HG02571 (cell line): ENCODE results near the gene ROR2.

Source experiments
- ATAC-seq: cut with Tn5 transposase; IDR thresholded peaks from one replicate; pipeline ENCODE4 v1.9.1; 2021; ENCODE audit warnings: mild to moderate bottlenecking, moderate library complexity; ENCODE audit not compliant: unreplicated experiment

Gene ROR2

GRCh38 chr9:91697201-91697600 lies 252.8 kb downstream of the ROR2 start:
- no peak for ATAC-seq

DNA sequence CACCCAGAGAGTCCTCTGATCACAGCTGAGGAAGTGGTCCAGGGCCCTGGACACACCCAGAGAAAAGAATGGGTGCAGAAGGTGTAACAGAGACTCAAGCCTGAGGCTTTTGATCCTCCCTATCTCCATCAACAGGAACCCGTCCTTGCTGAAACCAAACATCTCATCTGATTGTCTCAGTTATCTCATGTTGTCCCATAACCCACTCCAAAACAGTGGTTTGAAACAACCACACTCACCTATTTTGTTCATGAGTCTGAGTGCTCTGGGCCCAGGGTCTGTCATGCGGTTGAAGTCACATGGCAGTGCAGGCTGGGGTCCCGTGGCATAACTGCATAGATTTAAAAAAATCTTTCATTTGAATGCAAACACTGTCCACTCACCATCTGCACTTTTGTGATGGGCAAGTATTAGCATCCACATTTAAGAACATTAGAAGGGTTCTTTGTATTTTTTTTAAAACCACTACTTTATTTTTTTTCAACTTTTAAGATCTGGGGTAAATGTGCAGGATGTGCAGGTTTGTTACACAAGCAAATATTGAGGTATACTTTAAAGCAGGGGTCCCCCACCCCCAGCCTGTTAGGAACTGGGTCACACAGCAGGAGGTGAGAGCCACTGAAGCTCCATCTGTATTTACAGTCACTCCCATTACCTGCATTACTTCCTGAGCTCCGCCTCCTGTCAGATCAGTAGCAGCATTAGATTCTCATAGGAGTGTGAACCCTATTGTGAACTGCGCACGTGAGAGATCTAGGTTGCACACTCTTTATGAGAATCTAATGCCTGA lies 255.8 kb downstream of the ROR2 start:
- ATAC-seq: no peak

GRCh38 chr9:91693226-91693625 lies 256.8 kb downstream of the ROR2 start:
- ATAC-seq: no peak

DNA sequence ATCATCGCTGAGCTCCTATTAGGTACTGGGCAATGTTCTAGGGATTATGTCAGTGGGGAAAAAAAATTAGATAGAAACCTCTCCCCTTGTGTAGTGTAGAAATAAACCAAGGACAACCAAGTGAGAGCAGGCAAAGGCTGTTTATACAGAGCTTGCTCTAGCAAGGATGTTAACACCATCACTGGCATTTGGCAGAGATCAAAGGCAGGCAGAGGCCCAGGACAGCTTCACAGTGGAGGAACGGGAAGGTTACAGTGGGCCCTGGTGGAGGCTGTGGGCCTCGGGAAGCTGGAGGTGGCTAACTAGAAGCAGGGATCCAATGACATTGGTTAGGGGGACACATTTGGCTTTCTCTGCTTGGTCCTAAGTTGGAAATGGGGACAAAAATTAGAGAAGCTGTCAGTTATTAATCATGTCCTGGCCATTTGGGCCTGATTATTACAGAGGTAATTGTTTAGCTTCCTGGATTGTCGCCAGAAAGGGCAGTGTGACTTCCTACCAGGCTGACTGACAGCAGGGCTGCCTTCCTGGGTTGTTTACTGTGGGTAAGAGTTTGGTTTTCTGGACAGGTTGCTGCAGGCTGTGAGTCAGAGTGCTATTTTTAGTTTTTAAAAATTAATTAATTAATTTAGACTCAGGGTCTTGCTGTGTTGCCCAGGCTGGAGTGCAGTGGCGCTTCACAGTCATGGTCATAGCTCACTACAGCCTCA lies 259.3 kb downstream of the ROR2 start:
- ATAC-seq: no peak

- ATAC-seq: no peak
Observed at GRCh38 chr9:91689006-91689405, 261.0 kb downstream of the ROR2 start.

- no peak for ATAC-seq
Observed at GRCh38 chr9:91683269-91683668, 266.8 kb downstream of the ROR2 start.

DNA sequence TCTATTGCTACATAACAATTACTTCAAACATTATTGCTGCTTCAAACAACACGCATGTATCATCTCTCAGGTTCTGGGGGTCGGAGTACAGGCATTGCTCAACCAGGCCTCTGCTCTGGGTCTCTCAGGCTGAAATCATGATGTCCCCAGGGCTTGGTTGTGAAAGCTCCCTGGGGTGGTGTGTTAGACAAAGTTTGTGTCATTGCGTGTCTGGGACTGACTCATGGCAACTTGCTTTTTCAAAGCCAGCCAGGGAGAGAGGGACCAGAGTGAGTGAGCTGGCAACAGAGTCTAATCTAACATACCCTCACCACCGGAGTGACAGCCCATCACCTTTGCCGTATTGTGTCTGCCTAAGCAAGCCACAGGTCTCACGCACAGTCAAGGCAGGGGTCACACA lies 267.2 kb downstream of the ROR2 start:
- ATAC-seq: no peak

DNA sequence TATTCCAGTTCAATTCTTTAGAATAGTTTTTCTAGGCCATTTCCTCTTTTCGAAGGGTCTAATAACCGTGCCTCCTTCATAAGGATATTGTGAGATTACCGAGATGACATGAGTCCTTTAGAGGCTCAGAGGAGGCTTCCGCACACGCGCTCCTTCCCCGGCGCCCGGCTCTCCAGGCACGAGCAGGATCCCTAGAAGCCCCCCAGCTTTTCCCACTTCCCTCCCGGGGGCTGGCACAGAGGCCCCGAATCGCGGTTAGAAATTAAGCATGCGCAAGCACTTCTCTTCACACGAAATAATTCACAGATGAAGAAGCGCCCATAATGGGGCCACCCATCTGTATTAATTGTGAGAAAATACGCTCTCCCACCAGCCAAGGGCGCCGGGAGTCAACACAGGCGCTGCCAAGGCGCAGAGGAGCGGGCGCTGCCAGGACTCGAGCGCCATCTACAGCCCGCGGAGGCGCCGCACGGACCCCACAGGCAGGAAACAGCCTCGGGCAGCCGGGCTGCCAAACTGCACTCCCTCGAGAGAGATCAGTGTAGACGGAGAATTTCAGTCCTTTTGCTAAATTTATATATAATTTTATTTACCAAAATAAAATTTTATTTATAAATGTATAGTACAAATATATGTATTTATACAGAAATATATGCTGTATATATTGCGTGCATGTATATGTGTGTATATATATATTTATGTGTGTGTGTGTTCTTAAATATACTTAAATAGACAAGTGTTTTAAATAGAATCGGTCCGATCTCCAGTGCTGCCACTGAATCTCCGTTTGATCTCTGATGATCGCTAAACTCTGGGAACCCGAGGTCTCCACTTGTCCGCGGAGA lies 268.3 kb downstream of the ROR2 start:
- no peak for ATAC-seq

DNA sequence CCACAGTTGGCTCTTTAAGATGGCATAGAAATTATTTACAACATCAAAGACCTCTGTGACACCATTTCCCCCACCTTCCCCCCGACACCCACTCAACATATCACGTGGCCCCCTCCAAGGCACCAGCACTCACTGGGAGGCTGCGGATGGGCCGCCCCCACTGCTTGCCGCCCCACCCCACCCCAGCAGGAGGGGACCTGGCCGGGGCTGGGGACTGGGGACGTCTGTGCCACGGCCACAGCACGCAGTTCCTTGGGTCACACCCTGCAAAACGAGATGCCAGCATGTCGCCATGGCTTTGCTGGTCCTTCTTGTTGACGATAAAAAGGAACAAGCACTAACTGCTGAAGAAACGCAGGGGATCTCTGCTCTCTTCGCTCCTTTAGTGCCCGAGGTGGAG lies 269.0 kb downstream of the ROR2 start:
- no peak for ATAC-seq

- no peak for ATAC-seq
Observed at GRCh38 chr9:91680106-91680505, 269.9 kb downstream of the ROR2 start.

- ATAC-seq: no peak
Observed at GRCh38 chr9:91678807-91679580, 271.0 kb downstream of the ROR2 start.

- ATAC-seq: no peak
Observed at GRCh38 chr9:91677822-91678436, 272.1 kb downstream of the ROR2 start.

DNA sequence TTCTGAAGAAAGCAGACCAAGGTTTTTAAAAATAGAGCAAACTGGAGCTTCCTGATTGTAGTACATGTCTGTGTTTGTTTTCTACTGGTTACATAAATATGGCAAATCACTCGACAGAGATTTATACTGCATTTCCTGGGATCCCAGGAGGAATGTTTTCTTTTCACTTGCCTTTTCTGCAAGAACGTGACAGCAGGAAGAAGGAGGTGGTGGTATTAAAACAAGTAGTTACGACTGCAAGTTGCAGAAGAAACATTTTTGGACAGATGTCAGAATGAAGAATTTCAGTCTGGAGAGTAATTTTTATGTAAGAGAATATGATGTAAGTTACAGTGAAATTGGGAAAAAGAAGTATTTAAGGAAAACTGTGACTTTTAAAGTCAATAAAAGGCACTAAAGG lies 272.7 kb downstream of the ROR2 start:
- ATAC-seq: no peak

DNA sequence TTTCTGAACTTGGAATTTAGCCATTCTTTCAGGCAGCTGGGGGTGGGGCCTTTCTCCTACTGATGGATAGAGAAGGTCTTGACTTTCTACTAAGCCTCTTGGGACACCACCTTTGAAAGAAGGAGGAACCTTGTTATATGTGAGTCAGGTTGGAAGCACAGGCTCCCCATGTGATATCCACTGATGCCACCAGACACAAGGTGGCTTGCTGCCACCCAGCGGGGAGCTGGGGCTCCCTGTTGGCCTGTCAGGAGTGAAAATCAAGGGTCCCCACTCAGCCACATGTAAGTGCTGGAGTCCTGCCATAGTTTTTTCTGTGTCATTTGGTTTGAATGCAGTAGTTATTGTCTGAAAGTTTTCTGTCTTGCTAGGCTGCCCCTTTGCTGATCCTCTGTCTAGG lies 274.0 kb downstream of the ROR2 start:
- no peak for ATAC-seq

DNA sequence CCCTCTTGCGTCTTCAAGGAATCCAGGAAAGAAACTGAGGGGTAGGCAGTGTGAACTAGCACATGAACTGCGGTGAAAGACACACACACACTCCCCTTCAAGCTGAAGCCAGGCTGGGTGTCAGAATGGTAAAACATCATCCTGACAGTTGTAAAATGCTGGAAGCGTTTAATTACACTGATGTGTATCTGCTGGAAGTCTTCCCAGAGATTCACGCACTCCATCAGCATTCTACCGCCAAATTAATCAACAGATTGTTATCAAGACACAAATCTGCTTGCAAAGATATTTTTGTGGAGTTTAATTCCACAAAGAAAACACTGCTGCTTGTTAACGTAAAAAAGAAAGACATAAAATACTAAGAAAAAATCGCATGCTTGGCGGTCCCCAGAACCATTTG lies 285.4 kb downstream of the ROR2 start:
- no peak for ATAC-seq

DNA sequence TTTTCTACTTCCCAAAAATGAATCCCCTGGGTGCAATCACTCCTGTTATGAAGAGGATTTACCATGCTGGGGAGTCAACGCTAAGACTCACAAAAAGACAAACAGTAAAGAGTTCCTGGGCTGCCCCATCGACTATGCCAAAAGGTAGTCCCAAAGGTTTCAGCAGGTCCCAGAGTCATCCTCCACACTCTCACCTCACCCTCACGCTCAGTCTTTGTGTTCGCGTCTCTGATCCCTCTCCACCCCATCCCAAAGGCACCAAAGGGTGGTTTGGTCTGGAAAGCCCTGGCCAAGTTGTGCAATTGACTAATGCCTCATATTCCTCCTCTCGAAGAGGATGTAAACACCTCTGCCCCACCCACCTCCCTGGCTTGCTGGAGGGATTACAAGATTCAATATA lies 286.2 kb downstream of the ROR2 start:
- no peak for ATAC-seq

DNA sequence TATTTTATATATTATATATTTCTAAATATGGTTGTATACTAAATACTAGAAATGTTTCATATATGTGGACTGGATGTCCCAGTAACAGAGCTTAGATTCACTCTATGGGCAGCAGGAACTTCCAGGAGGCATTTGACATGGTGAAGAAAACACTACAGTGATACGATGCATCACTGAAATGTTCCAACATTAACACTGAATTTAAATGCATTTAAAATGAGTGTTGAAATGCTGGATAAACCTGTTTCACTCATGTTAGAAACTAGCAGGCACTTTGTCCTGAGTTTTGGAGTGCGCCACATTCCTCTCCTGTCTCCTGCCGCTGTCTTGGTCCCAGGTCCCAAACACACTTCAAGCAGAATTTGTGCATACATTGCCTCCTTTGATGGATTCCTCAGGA lies 288.6 kb downstream of the ROR2 start:
- ATAC-seq: no peak

- ATAC-seq: no peak
Observed at GRCh38 chr9:91660521-91660920, 289.5 kb downstream of the ROR2 start.

DNA sequence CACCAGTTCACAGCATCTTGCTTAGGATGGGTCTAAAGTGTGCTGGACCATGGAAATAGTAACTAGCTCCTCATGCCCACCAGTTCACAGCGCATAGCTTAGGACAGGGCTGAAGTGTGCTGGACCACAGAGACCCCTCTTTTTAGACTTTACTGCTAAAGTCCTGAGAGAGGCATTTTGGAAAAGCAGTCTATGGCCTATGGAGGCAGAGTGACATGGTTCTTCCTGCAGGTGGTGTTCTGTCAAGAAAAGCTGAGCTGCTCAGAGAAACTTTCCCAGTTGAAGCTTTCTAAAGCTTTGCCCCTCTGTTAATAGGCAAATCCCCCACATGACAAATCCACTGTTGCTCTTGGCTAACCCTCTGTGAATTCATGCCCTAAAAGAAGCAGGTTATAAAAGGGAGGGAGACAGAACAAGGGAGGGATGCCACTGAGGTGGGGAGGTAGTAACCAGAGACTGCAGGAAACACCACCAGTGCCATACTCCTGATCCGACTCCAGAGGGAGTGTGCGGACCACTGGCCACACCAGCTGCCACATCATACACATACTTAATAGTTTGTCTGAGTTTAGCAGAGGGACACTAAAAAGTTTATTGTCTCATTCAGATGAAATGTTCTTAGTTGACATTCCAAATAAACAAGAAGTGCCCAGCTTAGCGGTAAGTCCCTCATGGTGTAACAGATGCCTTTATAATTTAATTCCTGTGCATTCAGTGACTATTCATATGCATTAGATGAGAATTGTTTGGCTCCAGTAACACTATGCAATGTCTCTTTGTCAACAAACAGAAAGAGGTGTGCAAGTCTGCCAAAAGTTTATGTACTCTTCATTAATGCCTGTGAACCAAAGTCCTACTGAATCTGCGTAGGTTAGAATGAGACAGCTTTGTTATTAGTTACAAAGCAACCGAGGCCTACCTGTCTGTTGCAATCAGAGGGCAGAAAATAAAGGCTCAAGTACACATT lies 290.2 kb downstream of the ROR2 start:
- ATAC-seq: no peak
